Type B pancreatic cell (in vitro differentiated cells): ENCODE data around the gene KIF26B. TPM values are rescaled to one million over a fixed set of nuclear protein-coding genes. Genes with fewer than 3 reads are reported as not detected.
A peak's percentile ranks its signal among the peaks of the same experiment; 100 is the strongest.

ENCODE experiments used
- DNase-seq: peaks from one replicate; pipeline ENCODE4 v3.0.0; 2021; ENCODE audit warnings: mixed read lengths; ENCODE audit not compliant: unreplicated experiment; ENCODE audit errors: extremely low spot score
- H3K27ac Mint-ChIP-seq: 2 replicates; pipeline ENCODE4 v1.8.0; 2021; ENCODE audit warnings: mild to moderate bottlenecking, mixed read lengths
- H3K27me3 Mint-ChIP-seq: 2 replicates; pipeline ENCODE4 v1.8.0; 2021; ENCODE audit warnings: mixed read lengths
- H3K36me3 Mint-ChIP-seq: 2 replicates; pipeline ENCODE4 v1.8.0; 2021; ENCODE audit warnings: mixed read lengths
- H3K4me1 Mint-ChIP-seq: one replicate; pipeline ENCODE4 v1.8.0; 2021; ENCODE audit warnings: mixed read lengths; ENCODE audit not compliant: unreplicated experiment
- H3K4me3 Mint-ChIP-seq: 2 replicates; pipeline ENCODE4 v1.8.0; 2021; ENCODE audit warnings: mild to moderate bottlenecking, mixed read lengths
- H3K9me3 Mint-ChIP-seq: 2 replicates; pipeline ENCODE4 v1.8.0; 2021; ENCODE audit warnings: mixed read lengths
- total RNA-seq: library from RNA; stranded (reverse); gene quantifications from 2 replicates; pipeline ENCODE4 v1.2.1, GENCODE V29; 2021; ENCODE audit warnings: low replicate concordance
- TF ChIP-seq, protein P1 (sequence below): fragments of 200-600 bp; sonication (generic); conservative IDR thresholded peaks from 2 replicates; pipeline ENCODE4 v1.5.0; 2021; ENCODE audit warnings: antibody characterized with exemption, mild to moderate bottlenecking

KIF26B gene
- total RNA-seq, 1 donor from 2014 or later: 22.1 TPM

DNA sequence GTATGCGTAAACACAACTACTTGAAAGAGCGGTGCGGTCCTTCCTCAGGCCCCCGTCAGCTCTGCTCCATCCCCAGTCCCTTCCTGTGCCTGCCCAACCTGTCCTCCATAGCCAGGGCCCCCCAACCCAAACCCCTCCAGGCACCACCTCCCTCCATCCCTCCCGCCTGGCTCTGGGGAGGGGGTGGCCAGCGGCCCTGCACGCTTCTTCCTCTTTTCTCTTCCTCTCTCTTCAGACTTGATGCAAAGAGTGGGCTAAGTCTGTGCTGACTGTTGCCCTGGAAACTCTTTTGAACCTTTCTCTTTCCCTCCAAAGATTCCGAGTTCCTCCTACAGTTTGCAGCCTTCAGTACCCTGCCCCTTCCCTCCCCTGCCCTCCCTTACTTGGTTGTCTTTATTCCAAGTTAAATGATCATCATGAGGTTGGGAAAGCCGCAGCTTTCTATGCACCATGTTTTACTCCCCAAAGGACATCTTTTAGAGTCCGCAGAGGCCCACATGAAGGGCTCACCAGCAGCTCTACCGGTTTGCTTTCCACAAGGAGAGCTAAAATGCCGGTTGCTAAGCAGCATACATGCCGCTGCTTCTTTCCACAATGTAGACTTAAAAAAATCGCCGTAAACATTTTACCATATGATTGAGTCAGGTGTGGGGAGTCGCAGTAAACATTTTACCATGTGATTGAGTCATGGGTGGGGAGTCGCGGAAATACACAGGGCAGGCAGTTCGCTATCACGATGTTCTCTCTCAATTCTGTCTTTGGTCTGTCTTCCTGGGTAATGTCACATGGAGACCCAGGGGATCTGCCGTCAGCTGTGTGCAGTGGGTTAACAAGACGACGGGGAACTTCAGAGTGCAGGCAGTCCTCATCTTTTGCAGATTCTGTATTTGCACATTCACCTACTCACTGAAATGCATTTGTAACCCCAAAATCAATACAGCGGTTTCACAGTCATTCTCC, 525.3 kb downstream of the KIF26B start:
- H3K27ac Mint-ChIP-seq: no peak overlapping the region
- peaks cover 5% of the 10 kb centered on the region for H3K36me3 Mint-ChIP-seq
- TF ChIP-seq, protein P1, sequence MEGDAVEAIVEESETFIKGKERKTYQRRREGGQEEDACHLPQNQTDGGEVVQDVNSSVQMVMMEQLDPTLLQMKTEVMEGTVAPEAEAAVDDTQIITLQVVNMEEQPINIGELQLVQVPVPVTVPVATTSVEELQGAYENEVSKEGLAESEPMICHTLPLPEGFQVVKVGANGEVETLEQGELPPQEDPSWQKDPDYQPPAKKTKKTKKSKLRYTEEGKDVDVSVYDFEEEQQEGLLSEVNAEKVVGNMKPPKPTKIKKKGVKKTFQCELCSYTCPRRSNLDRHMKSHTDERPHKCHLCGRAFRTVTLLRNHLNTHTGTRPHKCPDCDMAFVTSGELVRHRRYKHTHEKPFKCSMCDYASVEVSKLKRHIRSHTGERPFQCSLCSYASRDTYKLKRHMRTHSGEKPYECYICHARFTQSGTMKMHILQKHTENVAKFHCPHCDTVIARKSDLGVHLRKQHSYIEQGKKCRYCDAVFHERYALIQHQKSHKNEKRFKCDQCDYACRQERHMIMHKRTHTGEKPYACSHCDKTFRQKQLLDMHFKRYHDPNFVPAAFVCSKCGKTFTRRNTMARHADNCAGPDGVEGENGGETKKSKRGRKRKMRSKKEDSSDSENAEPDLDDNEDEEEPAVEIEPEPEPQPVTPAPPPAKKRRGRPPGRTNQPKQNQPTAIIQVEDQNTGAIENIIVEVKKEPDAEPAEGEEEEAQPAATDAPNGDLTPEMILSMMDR: no peak
- peak; percentile 34 for DNase-seq
- no peaks in the 10 kb centered on the region for H3K9me3 Mint-ChIP-seq
- H3K4me1 Mint-ChIP-seq: peaks cover 24% of the 10 kb centered on the region
- no peak overlapping the region for H3K4me3 Mint-ChIP-seq
- H3K27me3 Mint-ChIP-seq: no peaks in the 10 kb centered on the region

DNA sequence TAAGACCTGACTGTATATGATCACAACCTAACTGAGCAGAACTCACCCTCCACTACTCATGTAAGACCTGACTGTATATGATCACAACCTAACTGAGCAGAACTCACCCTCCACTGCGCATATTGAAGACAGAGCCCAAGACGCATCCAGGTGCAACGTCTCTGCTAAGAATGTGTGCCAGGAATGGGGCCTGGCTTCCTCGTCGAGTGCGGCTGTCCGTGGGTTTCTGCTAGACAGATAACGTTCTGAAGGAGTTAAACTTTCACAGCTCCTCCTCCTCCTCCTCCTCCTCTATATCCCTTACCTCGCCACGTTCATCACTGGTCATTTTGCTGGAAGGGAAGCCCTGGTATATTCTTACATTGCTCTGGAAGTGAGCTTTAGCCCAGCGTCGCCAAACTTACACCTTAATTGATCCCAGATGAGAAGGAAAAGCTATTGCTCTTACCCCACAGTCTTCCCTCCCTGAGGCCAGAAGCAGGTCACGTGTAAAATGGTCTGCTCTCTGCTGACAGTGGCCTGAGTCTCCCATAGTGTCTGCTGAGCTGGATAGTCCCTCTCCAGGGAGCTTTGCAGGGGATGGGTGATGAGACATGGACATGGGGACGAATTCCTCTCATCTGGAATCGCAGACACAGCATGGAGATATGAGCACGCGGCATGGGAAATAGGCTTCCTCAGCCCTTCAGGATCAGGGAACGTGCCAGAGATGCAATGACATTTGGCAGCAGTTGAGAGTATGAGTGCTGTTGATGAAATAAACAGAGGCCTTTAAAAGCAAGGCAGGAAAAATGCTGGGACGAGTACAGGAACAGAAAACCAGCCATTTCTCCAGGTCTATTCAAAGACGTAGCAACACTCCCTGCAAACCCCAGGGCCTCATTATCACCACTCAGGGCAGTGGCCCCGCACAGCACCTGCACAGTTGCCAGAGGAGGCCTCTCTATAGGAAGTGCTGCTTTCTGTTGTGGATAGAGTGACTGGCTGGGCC, 528.1 kb downstream of the KIF26B start:
- Mint-ChIP-seq H3K27ac (peak overlapping the region; percentile 6), H3K27me3 (peaks cover 4% of the 10 kb centered on the region), H3K4me1 (peaks cover 24% of the 10 kb centered on the region), H3K9me3 (no peaks in the 10 kb centered on the region), H3K4me3 (no peak overlapping the region), H3K36me3 (no peaks in the 10 kb centered on the region)
- DNase-seq: no peak
- TF ChIP-seq, protein P1: no peak

DNA sequence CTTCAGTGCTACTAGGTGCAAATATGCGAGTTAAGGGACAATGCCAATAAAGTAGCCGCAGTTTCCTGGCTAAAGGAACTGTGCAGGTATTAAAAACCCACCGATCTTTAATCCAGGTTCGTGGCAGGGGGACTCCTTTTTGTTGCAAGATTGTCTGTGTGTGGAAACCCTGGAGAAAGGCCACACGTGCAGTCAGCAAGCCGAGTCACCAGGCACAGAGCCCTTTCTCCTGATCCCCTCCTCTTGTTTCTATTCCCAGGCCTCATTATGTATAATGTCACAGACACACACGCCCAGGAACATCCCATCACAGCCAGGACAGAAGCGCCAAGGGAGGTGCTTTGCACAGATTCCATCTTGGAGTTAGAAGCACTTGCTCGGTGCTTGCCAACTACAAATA, 528.9 kb downstream of the KIF26B start:
- no peak overlapping the region for H3K4me3 Mint-ChIP-seq
- DNase-seq: no peak
- peaks cover 4% of the 10 kb centered on the region for H3K27me3 Mint-ChIP-seq
- TF ChIP-seq, protein P1: no peak
- H3K9me3 Mint-ChIP-seq: no peaks in the 10 kb centered on the region
- no peak overlapping the region for H3K27ac Mint-ChIP-seq
- no peaks in the 10 kb centered on the region for H3K36me3 Mint-ChIP-seq
- H3K4me1 Mint-ChIP-seq: peaks cover 24% of the 10 kb centered on the region

DNA sequence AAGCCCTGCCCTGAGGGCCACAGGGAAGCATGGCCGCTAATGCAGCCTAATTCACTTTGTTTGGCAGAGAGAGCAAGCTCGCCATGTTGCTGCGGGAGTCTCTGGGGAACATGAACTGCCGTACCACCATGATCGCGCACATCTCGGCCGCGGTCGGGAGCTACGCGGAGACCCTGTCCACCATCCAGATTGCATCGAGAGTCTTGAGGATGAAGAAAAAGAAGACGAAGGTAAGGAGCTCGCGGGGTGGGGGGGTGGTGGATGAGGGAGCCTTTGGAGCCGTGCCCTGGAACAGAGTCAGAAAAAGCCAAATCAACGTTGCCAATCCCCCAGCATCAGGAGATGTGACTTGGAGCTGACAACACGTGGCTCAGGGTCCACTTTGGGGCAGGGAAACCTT, 529.4 kb downstream of the KIF26B start:
- Mint-ChIP-seq H3K36me3 (no peaks in the 10 kb centered on the region), H3K9me3 (no peaks in the 10 kb centered on the region), H3K27ac (no peak overlapping the region), H3K4me3 (no peak overlapping the region), H3K27me3 (peaks cover 4% of the 10 kb centered on the region), H3K4me1 (peaks cover 24% of the 10 kb centered on the region)
- DNase-seq: no peak
- TF ChIP-seq, protein P1: no peak

DNA sequence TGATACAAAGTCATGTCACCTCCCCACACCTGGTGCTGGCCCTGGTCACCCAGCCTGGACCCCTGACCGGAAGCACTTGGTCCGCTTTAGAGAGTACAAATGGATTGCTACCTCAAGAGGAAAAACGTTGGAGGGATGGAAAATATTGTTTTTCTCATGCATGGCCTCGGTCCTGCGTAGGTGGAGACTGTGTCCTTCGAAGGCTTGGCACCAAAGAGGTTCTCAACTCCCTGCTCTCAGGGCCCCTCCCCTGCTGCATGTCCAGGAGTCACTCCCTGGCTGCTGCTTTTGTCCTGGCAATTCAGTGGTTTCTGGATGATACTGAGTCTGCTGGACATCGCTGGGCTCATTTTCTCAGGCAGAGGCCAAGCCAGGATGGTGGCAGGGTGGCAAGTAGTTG, 529.8 kb downstream of the KIF26B start:
- Mint-ChIP-seq H3K9me3 (no peaks in the 10 kb centered on the region), H3K36me3 (no peaks in the 10 kb centered on the region), H3K4me1 (peaks cover 24% of the 10 kb centered on the region), H3K27ac (no peak overlapping the region), H3K4me3 (no peak overlapping the region), H3K27me3 (peaks cover 4% of the 10 kb centered on the region)
- DNase-seq: no peak
- TF ChIP-seq, protein P1: no peak
